Measurements from ENCODE around the gene USP2.

USP2 gene

GRCh38 chr11:119376197-119376847 lies 5.2 kb downstream of the USP2 start:
- no peak for DNase-seq (ENCODE audit: low read depth in 3 of 3)

- no peak for DNase-seq (ENCODE audit: low read depth in 3 of 3)
Observed at GRCh38 chr11:119375337-119376196, 5.9 kb downstream of the USP2 start.

- DNase-seq (ENCODE audit: low read depth in 3 of 3) = no peak
Observed at GRCh38 chr11:119374632-119375336, 6.7 kb downstream of the USP2 start.

GRCh38 chr11:119373921-119374631 lies 7.4 kb downstream of the USP2 start:
- no peak for DNase-seq (ENCODE audit: low read depth in 3 of 3)

- no peak for DNase-seq (ENCODE audit: low read depth in 3 of 3)
Observed at GRCh38 chr11:119373059-119373920, 8.2 kb downstream of the USP2 start.

GRCh38 chr11:119372260-119373058 lies 9.0 kb downstream of the USP2 start:
- DNase-seq (ENCODE audit: low read depth in 3 of 3) = no peak

- DNase-seq (ENCODE audit: low read depth in 3 of 3) = no peak
Observed at GRCh38 chr11:119371778-119372182, 9.7 kb downstream of the USP2 start.

- DNase-seq (ENCODE audit: low read depth in 3 of 3) = no peak
Observed at GRCh38 chr11:119371067-119371601, 10.4 kb downstream of the USP2 start.

- DNase-seq (ENCODE audit: low read depth in 3 of 3) = no peak
Observed at GRCh38 chr11:119370486-119371046, 10.9 kb downstream of the USP2 start.

GRCh38 chr11:119369132-119369925 lies 12.2 kb downstream of the USP2 start:
- DNase-seq (ENCODE audit: low read depth in 3 of 3) = no peak

GRCh38 chr11:119368121-119369034 lies 13.1 kb downstream of the USP2 start:
- no peak for DNase-seq (ENCODE audit: low read depth in 3 of 3)

- DNase-seq (ENCODE audit: low read depth in 3 of 3) = no peak
Observed at GRCh38 chr11:119367661-119368120, 13.8 kb downstream of the USP2 start.

- no peak for DNase-seq (ENCODE audit: low read depth in 3 of 3)
Observed at GRCh38 chr11:119366690-119367620, 14.5 kb downstream of the USP2 start.

- no peak for DNase-seq (ENCODE audit: low read depth in 3 of 3)
Observed at GRCh38 chr11:119365071-119365591, 16.4 kb downstream of the USP2 start.

GRCh38 chr11:119363851-119364590 lies 17.5 kb downstream of the USP2 start:
- peak; percentile 37 to 50 (median 47) for DNase-seq (ENCODE audit: low read depth in 3 of 3)

Data from stimulated activated CD4-positive, alpha-beta T cell treated with anti-CD3 and anti-CD28 coated beads, TNF-alpha, amount 100 ng/mL, for 4 hours (primary cell).